ENCODE measurements around the gene TSSC4.

DNA sequence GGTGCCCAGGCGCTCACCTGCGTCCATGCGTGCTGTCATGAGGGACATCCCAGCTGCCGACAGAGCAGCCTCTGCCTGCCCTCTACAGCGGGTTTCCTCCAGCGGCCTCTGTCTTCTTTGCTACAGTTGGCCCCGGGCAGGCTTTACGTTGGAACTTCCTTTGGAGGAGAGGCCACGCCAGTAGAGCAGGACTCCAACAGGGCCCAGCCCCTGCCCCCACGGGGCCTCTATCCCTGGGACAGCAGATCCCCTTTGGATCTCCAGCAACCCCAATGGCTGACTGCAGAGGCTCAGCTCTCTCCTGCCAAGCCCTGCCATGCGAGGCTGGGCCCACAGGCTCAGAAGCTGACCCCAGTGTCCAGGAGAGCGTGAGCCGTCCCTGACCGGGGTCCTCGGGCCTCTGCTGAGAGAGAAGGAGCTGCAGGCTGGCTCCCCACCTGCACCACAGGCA is 31.6 kb downstream of the TSSC4 start:
- no peak for TF ChIP-seq ZSCAN20 (CRISPR knock-in tag; IDR thresholded peaks at IDR 0.05; ENCODE audit: borderline replicate concordance)
- no peak for TF ChIP-seq ZNF3 (CRISPR knock-in tag; IDR thresholded peaks at IDR 0.05)
- TF ChIP-seq, protein P1, sequence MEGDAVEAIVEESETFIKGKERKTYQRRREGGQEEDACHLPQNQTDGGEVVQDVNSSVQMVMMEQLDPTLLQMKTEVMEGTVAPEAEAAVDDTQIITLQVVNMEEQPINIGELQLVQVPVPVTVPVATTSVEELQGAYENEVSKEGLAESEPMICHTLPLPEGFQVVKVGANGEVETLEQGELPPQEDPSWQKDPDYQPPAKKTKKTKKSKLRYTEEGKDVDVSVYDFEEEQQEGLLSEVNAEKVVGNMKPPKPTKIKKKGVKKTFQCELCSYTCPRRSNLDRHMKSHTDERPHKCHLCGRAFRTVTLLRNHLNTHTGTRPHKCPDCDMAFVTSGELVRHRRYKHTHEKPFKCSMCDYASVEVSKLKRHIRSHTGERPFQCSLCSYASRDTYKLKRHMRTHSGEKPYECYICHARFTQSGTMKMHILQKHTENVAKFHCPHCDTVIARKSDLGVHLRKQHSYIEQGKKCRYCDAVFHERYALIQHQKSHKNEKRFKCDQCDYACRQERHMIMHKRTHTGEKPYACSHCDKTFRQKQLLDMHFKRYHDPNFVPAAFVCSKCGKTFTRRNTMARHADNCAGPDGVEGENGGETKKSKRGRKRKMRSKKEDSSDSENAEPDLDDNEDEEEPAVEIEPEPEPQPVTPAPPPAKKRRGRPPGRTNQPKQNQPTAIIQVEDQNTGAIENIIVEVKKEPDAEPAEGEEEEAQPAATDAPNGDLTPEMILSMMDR (CRISPR knock-in tag; IDR thresholded peaks at IDR 0.05), result no peak
- TF ChIP-seq ZNF296 (CRISPR knock-in tag; conservative IDR thresholded peaks at IDR 0.05), result no peak
- TF ChIP-seq, protein P2, sequence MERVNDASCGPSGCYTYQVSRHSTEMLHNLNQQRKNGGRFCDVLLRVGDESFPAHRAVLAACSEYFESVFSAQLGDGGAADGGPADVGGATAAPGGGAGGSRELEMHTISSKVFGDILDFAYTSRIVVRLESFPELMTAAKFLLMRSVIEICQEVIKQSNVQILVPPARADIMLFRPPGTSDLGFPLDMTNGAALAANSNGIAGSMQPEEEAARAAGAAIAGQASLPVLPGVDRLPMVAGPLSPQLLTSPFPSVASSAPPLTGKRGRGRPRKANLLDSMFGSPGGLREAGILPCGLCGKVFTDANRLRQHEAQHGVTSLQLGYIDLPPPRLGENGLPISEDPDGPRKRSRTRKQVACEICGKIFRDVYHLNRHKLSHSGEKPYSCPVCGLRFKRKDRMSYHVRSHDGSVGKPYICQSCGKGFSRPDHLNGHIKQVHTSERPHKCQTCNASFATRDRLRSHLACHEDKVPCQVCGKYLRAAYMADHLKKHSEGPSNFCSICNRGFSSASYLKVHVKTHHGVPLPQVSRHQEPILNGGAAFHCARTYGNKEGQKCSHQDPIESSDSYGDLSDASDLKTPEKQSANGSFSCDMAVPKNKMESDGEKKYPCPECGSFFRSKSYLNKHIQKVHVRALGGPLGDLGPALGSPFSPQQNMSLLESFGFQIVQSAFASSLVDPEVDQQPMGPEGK (CRISPR knock-in tag; IDR thresholded peaks at IDR 0.05), result no peak
- TF ChIP-seq, protein P3, sequence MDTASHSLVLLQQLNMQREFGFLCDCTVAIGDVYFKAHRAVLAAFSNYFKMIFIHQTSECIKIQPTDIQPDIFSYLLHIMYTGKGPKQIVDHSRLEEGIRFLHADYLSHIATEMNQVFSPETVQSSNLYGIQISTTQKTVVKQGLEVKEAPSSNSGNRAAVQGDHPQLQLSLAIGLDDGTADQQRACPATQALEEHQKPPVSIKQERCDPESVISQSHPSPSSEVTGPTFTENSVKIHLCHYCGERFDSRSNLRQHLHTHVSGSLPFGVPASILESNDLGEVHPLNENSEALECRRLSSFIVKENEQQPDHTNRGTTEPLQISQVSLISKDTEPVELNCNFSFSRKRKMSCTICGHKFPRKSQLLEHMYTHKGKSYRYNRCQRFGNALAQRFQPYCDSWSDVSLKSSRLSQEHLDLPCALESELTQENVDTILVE (CRISPR knock-in tag; IDR thresholded peaks at IDR 0.05), result no peak
- TF ChIP-seq FOXA3 (CRISPR knock-in tag; IDR thresholded peaks at IDR 0.05), result no peak
- TF ChIP-seq MAFG (CRISPR knock-in tag; IDR thresholded peaks at IDR 0.05), result no peak
- TF ChIP-seq, protein P4, sequence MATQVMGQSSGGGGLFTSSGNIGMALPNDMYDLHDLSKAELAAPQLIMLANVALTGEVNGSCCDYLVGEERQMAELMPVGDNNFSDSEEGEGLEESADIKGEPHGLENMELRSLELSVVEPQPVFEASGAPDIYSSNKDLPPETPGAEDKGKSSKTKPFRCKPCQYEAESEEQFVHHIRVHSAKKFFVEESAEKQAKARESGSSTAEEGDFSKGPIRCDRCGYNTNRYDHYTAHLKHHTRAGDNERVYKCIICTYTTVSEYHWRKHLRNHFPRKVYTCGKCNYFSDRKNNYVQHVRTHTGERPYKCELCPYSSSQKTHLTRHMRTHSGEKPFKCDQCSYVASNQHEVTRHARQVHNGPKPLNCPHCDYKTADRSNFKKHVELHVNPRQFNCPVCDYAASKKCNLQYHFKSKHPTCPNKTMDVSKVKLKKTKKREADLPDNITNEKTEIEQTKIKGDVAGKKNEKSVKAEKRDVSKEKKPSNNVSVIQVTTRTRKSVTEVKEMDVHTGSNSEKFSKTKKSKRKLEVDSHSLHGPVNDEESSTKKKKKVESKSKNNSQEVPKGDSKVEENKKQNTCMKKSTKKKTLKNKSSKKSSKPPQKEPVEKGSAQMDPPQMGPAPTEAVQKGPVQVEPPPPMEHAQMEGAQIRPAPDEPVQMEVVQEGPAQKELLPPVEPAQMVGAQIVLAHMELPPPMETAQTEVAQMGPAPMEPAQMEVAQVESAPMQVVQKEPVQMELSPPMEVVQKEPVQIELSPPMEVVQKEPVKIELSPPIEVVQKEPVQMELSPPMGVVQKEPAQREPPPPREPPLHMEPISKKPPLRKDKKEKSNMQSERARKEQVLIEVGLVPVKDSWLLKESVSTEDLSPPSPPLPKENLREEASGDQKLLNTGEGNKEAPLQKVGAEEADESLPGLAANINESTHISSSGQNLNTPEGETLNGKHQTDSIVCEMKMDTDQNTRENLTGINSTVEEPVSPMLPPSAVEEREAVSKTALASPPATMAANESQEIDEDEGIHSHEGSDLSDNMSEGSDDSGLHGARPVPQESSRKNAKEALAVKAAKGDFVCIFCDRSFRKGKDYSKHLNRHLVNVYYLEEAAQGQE (IDR thresholded peaks at IDR 0.05; ENCODE audit: borderline replicate concordance in 1 of 2, low read depth in 1 of 2, low read length in 2 of 2), result no peak

Data from HepG2 (cell line).